ENCODE measurements around the gene ALDH3A2.

GRCh38 chr17:19677736-19678379, 29.3 kb downstream of the ALDH3A2 start:
- TF ChIP-seq, protein P1, sequence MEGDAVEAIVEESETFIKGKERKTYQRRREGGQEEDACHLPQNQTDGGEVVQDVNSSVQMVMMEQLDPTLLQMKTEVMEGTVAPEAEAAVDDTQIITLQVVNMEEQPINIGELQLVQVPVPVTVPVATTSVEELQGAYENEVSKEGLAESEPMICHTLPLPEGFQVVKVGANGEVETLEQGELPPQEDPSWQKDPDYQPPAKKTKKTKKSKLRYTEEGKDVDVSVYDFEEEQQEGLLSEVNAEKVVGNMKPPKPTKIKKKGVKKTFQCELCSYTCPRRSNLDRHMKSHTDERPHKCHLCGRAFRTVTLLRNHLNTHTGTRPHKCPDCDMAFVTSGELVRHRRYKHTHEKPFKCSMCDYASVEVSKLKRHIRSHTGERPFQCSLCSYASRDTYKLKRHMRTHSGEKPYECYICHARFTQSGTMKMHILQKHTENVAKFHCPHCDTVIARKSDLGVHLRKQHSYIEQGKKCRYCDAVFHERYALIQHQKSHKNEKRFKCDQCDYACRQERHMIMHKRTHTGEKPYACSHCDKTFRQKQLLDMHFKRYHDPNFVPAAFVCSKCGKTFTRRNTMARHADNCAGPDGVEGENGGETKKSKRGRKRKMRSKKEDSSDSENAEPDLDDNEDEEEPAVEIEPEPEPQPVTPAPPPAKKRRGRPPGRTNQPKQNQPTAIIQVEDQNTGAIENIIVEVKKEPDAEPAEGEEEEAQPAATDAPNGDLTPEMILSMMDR (tag by site-specific recombination; IDR thresholded peaks at IDR 0.05), result no peak
- TF ChIP-seq ZNF274 (IDR thresholded peaks at IDR 0.05; ENCODE audit: low read length), result no peak
- no peak for TF ChIP-seq ZNF274 (tag by site-specific recombination; IDR thresholded peaks at IDR 0.05; ENCODE audit: borderline replicate concordance)
- TF ChIP-seq ZNF416 (tag by site-specific recombination; IDR thresholded peaks at IDR 0.05), result no peak
- no peak for TF ChIP-seq TCF7L2 (IDR thresholded peaks at IDR 0.05; ENCODE audit: borderline replicate concordance, low read depth, low read length)
- no peak for TF ChIP-seq ZBTB11 (tag by site-specific recombination; conservative IDR thresholded peaks at IDR 0.05; ENCODE audit: low read depth)
- no peak for TF ChIP-seq ZNF585B (tag by site-specific recombination; IDR thresholded peaks at IDR 0.05)
- no peak for TF ChIP-seq ZNF521 (tag by site-specific recombination; IDR thresholded peaks at IDR 0.05)
- no peak for TF ChIP-seq ZNF248 (tag by site-specific recombination; IDR thresholded peaks at IDR 0.05)
